Limb (tissue), 2 donors: ENCODE results near the gene CLMN.
"Not testable (repeated sequence)": the region's sequence is repeated elsewhere in the genome, so short reads cannot be mapped to it uniquely, and the experiment has no call there.

Source experiments
- DNase-seq, 2 donors: peaks; one replicate each; pipeline ENCODE4 v3.0.0-alpha.2; 2016; ENCODE audit errors: extremely low spot score in 2 of 2

The CLMN gene

DNA sequence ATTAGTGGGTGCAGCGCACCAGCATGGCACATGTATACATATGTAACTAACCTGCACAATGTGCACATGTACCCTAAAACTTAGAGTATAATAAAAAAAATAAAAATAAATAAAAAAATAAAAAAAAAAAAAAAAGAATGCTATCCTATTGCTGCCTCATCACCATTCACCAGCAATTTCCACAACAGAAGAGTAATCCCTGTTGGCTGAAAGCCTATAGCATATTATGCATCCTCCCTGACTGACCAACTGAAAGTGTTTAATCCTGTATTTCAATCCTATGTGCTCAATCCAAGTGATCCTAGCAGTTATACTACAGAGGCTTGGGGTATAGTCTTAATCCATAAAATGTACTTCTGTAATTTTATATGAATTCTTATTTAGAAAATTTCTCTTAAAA lies 180.8 kb downstream of the CLMN start:
- no peak for DNase-seq

DNA sequence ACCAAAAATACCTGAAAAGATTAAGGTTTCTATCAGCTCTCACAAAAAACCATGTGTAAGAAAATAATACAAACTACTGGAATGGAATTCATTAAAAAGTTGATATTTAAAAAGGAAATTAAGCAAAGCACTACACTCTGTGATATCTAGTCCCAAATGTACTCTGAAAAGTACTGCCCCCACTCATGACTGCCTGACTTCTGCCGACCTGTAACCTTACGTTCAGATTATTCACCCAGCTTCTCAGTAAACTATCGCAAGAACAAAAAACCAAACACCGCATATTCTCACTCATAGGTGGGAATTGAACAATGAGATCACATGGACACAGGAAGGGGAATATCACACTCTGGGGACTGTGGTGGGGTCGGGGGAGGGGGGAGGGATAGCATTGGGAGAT lies 181.3 kb downstream of the CLMN start:
- not testable (repeated sequence) for DNase-seq

DNA sequence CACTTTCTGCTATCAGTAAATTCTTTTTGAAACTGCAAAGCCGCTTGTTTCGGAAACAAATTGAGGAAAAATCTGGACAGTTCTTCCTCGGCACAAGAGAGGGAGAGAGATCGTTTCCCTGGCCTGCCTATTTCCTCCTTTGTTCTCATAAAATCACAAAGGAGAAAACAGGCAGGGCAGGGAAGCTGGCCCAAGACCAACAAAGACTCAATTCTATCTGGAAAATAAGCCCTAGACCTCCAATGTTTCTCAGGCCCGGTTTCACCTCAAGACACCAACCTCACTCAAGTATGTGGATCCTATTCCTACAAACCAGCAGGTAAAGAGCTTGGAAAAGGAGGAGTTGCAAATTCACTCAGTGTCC lies 181.9 kb downstream of the CLMN start:
- DNase-seq, result no peak

DNA sequence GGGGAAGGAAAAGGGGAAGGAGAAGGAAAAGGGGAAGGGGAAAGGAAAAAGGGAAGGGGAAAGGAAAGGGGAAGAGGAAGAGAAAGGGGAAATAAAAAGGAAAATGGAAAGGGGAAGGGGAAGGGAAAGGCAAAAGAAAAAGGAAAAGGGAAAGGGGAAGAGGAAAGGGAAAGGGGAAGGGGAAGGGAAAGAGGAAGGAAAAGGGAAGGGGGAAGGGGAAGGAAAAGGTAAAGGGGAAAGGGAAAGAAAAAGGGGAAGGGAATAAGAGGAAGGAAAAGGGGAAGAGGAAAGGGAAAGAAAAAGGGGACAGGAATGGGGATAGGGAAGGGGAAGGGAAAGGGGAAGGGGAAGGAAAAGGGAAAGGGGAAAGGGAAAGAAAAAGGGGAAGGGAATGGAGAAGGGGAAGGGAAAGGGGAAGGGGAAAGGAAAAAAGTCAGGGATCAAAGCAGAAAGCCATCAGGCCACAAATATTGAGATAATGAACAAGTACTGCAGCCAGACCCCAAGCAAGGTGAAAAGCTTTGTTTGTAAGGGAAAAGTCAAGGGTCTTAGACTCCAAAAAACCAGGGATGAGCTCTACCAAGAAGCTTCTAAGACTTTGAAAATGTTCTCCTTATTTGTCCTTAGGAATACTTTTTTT lies 182.4 kb downstream of the CLMN start:
- DNase-seq, result no peak

DNA sequence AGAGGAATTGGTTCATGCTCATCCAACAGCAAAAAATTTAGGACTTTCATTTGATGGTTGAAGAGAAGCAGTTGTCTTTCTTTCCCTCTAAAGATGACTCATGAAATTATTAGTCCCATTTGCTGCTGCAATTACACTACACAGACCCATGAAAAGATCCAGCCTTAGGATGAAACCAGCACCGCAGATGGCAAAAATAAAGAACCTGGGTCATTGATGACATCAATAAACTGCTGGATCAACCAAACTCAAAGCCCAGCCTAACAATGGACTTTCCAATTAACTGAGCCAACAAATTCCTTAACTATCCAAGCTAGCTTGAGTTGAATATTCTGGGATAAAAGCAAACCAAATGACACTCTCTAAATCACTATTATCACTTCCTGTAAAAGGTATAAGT lies 183.1 kb downstream of the CLMN start:
- DNase-seq, result no peak

DNA sequence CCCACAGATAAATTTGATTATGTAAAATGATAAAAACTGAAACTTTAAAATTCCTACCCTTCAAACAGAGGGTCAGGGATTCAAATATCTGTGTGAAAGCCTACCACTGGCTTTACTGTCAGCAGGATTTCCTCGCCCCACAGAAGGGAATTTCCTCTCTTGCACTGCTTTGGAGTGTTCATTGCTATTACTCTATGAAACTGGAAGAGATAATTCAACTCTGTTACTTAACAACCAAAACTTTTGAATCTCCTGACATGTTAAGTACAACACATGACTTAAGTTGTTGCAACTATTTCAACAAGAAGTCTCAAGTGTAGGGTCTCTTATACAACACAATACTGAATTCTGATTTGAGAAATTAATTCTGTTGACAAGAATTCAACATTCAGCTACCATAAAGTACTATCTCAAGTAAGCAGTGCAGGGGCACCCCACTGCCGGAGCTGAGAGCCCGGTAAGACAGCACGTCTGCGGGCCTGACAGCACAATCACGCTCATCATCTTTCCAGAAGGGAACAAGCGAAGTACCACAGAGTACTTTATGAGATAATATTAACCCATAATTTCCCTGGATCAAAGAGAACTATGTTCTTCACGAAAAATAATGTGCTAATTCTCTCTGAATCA lies 185.3 kb downstream of the CLMN start:
- no peak for DNase-seq

DNA sequence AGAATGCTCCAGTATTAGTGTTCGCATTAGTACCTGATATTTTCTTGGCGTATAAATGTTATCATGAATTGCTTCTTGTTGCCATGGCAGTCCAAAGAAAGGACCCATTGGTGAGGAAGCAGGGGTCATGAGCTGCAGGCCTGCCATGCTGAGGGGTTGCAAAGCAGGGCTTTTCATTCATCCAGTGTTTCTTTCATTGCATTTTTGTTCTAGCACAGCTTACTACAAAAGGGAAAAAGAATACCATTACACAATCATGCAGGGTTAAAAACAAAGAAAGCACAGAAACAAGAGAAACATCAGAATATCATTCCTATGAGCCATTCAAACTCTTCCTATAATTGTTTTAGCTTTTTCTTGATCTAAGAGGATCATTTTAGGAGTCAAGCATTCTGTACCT lies 186.4 kb downstream of the CLMN start:
- DNase-seq, result no peak

DNA sequence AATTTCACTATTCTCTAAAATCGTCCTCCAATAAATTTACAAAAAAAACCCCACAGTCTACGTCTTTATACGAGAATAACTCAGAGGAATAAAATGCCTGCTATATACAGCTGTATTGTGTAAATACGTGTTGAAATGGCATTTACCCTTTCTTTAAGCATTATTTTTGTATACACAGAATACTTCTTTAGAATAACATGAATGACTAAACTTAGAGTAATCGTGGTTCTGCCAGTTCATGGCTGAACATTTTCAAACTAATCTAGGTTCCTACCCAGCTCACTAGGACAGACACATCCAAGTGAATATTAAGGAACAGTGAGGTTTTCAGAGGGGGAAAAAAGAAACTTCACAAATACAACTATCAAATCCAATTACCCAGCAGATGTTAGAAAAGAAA lies 186.9 kb downstream of the CLMN start:
- DNase-seq, result no peak
